Lower leg skin (tissue), 3 donors: ENCODE data around the gene ATG101.

ENCODE experiments used
- POLR2A ChIP-seq, 2 donors: fragments of 450-650 bp; IDR thresholded peaks; one replicate each; pipeline ENCODE4 v1.6.1; 2016 to 2017; ENCODE audit warnings: antibody characterized with exemption in 2 of 2, mild to moderate bottlenecking in 1 of 2, moderate library complexity in 1 of 2
- TF ChIP-seq, protein P1 (sequence below), 3 donors: fragments of 450-650 bp; IDR thresholded peaks; one replicate each; pipeline ENCODE4 v1.5.1; 2016; ENCODE audit warnings: antibody characterized with exemption in 3 of 3, mild to moderate bottlenecking in 3 of 3, moderate library complexity in 2 of 3

DNA sequence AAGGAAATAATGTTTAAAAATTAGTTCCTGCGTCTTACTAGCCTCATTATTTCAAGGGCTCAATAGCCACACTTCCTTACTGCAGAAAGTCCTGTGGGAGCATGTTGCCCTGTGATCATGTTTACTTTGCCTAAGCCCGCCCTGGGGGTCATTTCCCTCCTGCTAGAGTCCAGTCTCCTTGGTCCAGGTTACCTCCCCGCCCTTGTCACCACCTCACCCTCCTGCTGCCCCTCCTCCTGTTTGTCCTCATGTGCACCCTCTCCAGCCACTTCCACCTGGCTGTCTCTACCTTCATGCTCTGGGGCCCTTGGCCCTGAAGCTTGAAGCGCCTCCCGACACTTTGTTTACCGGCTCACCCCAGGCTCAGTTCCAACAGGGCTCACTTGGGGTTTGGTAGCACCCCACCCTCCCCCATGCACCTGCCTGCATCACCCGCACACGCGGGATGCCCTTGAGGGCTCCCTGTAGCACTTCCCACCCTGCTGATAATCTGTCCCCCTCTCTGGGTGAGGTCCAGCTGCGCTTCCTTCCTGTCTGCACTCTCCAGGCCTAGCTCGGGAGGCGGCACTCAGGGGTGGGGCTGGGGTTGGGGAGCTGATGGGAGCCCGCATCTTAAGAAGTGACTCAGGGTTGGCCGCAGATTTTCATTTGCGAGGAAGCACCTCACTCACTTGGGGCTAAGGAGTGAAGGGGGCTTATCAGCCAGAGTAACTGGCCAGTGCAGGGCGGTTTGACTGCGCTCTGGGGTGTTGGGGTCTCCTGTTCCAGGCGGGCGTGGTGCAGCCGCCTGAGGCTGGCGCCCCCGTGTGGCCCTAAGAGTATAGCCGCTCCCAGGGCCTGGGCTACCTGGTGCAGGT is 49.8 kb downstream of the ATG101 start:
- TF ChIP-seq, protein P1, sequence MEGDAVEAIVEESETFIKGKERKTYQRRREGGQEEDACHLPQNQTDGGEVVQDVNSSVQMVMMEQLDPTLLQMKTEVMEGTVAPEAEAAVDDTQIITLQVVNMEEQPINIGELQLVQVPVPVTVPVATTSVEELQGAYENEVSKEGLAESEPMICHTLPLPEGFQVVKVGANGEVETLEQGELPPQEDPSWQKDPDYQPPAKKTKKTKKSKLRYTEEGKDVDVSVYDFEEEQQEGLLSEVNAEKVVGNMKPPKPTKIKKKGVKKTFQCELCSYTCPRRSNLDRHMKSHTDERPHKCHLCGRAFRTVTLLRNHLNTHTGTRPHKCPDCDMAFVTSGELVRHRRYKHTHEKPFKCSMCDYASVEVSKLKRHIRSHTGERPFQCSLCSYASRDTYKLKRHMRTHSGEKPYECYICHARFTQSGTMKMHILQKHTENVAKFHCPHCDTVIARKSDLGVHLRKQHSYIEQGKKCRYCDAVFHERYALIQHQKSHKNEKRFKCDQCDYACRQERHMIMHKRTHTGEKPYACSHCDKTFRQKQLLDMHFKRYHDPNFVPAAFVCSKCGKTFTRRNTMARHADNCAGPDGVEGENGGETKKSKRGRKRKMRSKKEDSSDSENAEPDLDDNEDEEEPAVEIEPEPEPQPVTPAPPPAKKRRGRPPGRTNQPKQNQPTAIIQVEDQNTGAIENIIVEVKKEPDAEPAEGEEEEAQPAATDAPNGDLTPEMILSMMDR (IDR thresholded peaks at IDR 0.05): no peak
- no peak for TF ChIP-seq POLR2A (IDR thresholded peaks at IDR 0.05)
